Parathyroid adenoma (tissue), 2 donors: ENCODE results near the gene MILR1.
"Not testable (repeated sequence)": the region's sequence is repeated elsewhere in the genome, so short reads cannot be mapped to it uniquely, and the experiment has no call there.

Experiments
- H2AFZ ChIP-seq: fragments of 300-600 bp; sonication (generic); one replicate; pipeline ENCODE4 v1.7.0; 2017; ENCODE audit warnings: antibody characterized with exemption, mild to moderate bottlenecking
- H3K27ac ChIP-seq: fragments of 300-600 bp; sonication (generic); one replicate; pipeline ENCODE4 v1.7.0; 2017
- H3K27me3 ChIP-seq: fragments of 300-600 bp; sonication (generic); one replicate; pipeline ENCODE4 v1.7.0; 2017; ENCODE audit warnings: low read length; ENCODE audit not compliant: control insufficient read depth, insufficient read depth
- H3K36me3 ChIP-seq: fragments of 300-600 bp; sonication (generic); one replicate; pipeline ENCODE4 v1.7.0; 2017; ENCODE audit warnings: low read length; ENCODE audit not compliant: control insufficient read depth, insufficient read depth
- H3K4me1 ChIP-seq: fragments of 300-600 bp; sonication (generic); one replicate; pipeline ENCODE4 v1.7.0; 2017; ENCODE audit warnings: control low read depth
- H3K4me2 ChIP-seq: fragments of 300-600 bp; sonication (generic); one replicate; pipeline ENCODE4 v1.7.0; 2017; ENCODE audit warnings: low read length
- H3K4me3 ChIP-seq: fragments of 300-600 bp; sonication (generic); one replicate; pipeline ENCODE4 v1.7.0; 2017; ENCODE audit warnings: low read depth, low read length
- H3K79me2 ChIP-seq: fragments of 300-600 bp; sonication (generic); one replicate; pipeline ENCODE4 v1.7.0; 2017; ENCODE audit warnings: control low read depth
- H3K9ac ChIP-seq: fragments of 300-600 bp; sonication (generic); one replicate; pipeline ENCODE4 v1.7.0; 2017; ENCODE audit warnings: mild to moderate bottlenecking
- H3K9me3 ChIP-seq: fragments of 300-600 bp; sonication (generic); one replicate; pipeline ENCODE4 v1.7.0; 2017; ENCODE audit warnings: low read length; ENCODE audit not compliant: control insufficient read depth
- CTCF ChIP-seq: fragments of 300-600 bp; sonication (generic); IDR thresholded peaks from one replicate; pipeline ENCODE4 v1.7.0; 2017; ENCODE audit warnings: antibody characterized with exemption, mild to moderate bottlenecking
- donor health status: primary hyperparathyroidism.

MILR1 gene

DNA sequence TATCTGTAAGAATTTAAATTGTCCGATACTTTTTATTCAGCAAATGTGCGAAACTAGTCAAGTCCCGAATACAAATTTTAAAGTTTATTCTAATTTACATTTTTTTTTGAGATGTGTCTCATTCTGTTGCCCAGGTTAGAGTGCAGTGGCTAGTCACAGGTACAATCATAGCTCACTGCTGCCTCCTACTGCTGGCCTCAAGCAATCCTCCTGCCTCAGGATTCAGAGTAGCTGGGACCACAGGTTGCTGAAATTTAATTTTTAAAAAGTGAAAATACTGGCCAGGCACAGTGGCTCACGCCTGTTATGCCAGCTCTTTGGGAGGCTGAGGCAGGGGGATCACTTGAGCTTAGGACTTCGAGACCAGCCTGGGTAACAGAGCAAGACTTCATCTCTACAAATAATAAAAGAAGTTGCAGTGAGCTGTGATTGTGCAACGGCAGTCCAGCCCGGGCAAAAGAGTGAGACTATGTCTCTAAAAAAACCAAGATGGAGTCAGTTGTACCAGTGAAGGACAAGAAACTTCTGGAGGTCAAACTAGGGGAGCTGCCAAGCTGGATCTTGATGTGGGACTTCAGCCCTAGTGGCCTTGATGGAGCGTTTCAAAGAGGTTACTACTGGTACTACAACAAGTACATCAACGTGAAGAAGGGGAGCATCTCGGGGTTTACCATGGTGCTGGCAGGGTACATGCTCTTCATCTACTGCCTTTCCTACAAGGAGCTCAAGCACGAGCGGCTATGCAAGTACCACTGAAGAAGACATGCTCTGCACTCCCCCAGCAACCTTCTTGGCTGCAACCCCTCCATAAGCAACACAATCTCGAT is 42.3 kb downstream of the MILR1 start:
- TF ChIP-seq CTCF, result no peak
- no peak overlapping the region for H3K4me3 ChIP-seq
- no peak overlapping the region for H2AFZ ChIP-seq
- no peaks in the 10 kb centered on the region for H3K36me3 ChIP-seq
- no peak overlapping the region for H3K4me2 ChIP-seq
- H3K27ac ChIP-seq, result no peak overlapping the region
- H3K79me2 ChIP-seq, result peaks cover 3% of the 10 kb centered on the region
- H3K27me3 ChIP-seq, result no peaks in the 10 kb centered on the region
- H3K9ac ChIP-seq, result no peak overlapping the region
- no peaks in the 10 kb centered on the region for H3K9me3 ChIP-seq
- H3K4me1 ChIP-seq, result no peaks in the 10 kb centered on the region

- Histone ChIP-seq H3K27ac (no peak overlapping the region), H3K4me3 (no peak overlapping the region), H3K9me3 (no peaks in the 10 kb centered on the region), H3K36me3 (no peaks in the 10 kb centered on the region), H3K27me3 (no peaks in the 10 kb centered on the region), H2AFZ (no peak overlapping the region), H3K4me1 (no peaks in the 10 kb centered on the region), H3K79me2 (peaks cover 3% of the 10 kb centered on the region), H3K9ac (no peak overlapping the region), H3K4me2 (no peak overlapping the region)
- TF ChIP-seq CTCF, result no peak
These were observed 43.1 kb downstream of the MILR1 start for GRCh38 chr17:64491994-64492393.

- Histone ChIP-seq H3K4me2 (no peak overlapping the region), H3K9me3 (no peaks in the 10 kb centered on the region), H3K79me2 (peaks cover 3% of the 10 kb centered on the region), H3K4me3 (no peak overlapping the region), H3K27me3 (no peaks in the 10 kb centered on the region), H3K4me1 (peaks cover 4% of the 10 kb centered on the region), H2AFZ (no peak overlapping the region), H3K27ac (no peak overlapping the region), H3K36me3 (no peaks in the 10 kb centered on the region), H3K9ac (no peak overlapping the region)
- TF ChIP-seq CTCF, result peak; percentile 41
These were observed 43.7 kb downstream of the MILR1 start for GRCh38 chr17:64492481-64493109.

- Histone ChIP-seq H2AFZ (no peak overlapping the region), H3K79me2 (peaks cover 3% of the 10 kb centered on the region), H3K4me1 (peaks cover 4% of the 10 kb centered on the region), H3K9me3 (no peaks in the 10 kb centered on the region), H3K36me3 (no peaks in the 10 kb centered on the region), H3K4me3 (no peak overlapping the region), H3K27ac (no peak overlapping the region), H3K27me3 (no peaks in the 10 kb centered on the region), H3K4me2 (no peak overlapping the region), H3K9ac (no peak overlapping the region)
- no peak for TF ChIP-seq CTCF
These were observed 45.2 kb downstream of the MILR1 start for GRCh38 chr17:64494121-64494520.

DNA sequence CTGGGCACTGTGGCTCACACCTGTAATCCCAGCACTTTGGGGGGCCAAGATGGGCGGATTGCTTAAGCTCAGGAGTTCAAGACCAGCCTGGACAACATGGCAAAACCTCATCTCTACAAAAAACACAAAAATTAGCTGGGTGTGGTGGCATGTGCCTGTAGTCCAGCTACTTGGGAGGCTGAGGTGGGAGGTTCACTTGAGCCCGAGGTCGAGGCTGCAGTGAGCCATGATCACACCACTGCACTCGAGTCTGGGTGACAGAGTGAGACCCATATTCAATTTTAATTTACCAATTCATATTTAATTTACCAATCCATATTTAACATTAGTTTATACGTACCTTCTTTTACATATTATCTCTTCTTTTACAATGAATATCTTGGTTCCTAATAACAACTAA is 46.4 kb downstream of the MILR1 start:
- not testable (repeated sequence) for H3K27ac ChIP-seq, H3K4me2 ChIP-seq, H3K4me1 ChIP-seq, H3K4me3 ChIP-seq, H3K79me2 ChIP-seq, H3K9ac ChIP-seq, H3K27me3 ChIP-seq, H3K36me3 ChIP-seq, H3K9me3 ChIP-seq, H2AFZ ChIP-seq
